GM18873 (cell line): ENCODE data around the gene MORF4L1.

Experiments
- ATAC-seq: cut with Tn5 transposase; IDR thresholded peaks from one replicate; pipeline ENCODE4 v1.9.1; 2021; ENCODE audit warnings: mild to moderate bottlenecking, moderate library complexity, moderate number of reproducible peaks; ENCODE audit not compliant: unreplicated experiment, low FRiP score

The MORF4L1 gene

DNA sequence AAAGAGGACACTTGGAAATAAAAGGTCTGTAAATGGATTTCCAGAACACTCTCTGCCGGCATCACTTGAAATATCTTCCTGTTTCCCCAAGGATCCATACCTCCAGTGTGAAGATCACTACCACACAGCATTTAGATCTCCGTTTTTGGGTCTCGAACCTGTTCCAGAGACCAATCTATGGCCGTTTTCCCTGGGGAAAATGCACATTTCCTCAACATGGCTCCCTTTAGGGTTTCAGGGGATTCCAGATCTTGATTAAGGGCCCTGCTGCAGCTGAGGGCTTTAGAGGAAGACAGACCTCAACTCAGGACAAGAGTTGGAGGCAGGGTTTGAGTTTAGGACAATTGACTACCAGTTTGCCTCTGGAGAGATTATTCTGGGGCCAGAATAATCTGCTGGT lies 70.1 kb downstream of the MORF4L1 start:
- no peak for ATAC-seq

DNA sequence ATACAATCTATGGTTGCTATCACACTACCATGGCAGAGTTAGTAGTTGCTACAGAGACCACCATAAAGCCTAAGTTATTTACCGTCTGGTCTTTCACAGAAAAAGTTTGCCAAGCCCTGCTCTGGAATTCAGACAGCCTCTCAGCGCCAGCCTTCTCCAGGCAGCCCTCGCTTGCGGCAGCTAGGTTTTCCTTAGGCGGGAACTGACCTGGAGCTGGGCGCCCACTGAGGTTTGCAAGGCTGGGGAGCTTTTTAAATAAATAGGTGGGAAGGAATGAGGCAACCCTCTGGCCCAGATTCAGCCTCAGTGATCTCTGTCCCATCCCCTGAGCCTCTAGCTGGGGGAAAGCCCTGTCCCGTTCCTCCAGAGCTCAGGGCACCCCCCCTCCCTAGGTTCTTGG lies 71.0 kb downstream of the MORF4L1 start:
- ATAC-seq, result no peak

DNA sequence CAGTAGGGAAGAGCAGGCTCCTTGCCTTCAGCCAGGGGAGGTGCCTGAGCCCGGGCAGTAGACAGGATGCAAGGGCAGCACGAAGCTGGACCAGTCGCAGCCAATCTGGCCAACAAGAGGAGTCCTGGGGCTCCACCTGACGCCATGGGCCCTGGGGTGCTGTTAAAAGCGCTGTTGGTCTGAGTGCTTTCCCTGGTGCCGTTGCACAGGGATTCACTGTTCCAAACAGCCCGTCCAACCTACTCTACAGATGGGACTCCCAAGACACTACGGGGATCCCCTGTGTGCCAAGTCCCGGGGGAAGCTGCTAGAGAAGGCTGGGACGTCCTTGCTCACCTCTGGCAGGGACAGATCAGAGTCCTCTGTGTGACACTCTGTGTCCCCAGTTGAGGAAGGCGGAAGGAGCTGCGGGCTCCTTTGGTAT lies 71.5 kb downstream of the MORF4L1 start:
- ATAC-seq, result no peak

DNA sequence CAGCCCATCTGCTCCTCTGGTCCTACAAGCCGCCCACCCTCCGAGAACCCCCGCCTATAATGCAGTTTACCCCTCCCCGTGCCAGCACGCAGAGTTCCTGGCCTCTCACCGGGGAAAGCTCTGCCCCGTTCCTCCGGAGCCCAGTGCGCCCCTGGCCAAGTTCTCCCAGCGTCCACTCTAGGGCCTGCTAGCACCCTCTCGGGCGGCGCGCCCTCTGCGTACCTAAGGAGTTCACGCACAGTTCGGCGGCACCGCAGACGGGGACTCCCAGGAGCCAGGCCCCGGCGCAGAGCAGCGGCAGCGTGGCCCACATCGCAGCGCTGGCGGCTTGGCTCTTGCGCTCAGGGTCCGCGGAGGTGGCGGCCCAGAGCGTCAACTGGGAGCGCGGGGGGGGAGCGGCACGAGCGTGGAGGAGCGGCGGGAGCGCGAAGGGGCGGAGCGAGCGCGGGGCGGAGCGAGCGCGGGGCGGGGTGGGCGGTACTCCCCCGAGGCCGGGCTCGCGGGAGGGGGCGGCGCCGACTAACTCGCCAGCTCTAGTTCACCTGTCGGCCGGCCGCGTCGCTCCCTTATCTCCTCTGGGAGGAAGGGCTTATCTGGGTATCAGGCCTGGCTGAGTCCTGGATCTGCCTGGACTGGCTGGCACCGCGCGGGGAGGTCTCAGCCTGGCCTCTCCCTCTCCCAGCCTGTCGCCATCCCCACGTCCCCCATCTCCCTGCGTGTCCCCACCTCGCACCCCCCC lies 72.1 kb downstream of the MORF4L1 start, which contains the start of gene CTSH:
Gene CTSH, minus strand, starts transcription at position 378 of the 739 bp plus-strand sequence. Its CDS starts 65 bp downstream, at position 313.
- ATAC-seq, result no peak

DNA sequence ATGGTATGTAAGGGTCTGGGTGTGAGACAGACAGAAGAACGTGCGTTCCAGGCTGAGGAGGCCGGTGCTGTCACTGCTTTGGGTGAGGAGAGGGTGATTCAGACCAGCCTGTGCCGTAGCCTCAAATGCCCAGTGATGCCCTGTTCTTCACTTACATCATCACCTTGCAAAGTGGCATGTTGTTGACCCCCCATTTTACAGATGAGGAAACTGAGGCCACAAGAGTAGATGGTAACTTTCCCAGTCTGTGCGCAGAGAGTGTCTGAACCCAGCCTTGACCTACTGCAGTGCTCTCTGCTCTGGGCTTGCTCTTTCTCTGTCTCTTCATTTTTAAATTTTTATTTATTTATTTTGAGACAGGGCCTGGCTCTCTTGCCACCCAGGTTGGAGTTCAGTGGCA lies 73.8 kb downstream of the MORF4L1 start:
- no peak for ATAC-seq

DNA sequence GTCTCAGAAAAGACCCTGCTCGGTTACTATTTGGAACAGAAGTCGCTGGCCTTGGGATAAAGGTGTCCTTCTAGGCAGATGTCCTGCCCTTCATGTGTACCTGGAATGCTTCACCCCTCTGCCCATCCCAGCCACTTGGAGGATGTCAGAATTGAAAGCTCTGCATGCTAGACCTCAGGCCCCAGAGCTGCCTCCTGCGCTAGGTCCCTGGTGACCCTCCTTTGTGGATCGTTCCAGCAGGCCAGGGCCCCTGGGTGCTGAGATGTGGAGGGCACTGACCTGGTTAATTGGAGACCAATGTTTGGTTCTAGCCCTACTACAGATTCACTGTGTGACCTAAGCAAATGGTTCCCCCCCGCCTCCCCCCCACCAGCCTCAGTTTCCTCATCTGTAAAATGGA lies 74.8 kb downstream of the MORF4L1 start:
- ATAC-seq, result no peak
